Trophoblast cell (in vitro differentiated cells and primary cell): ENCODE data around the gene NPSR1.

Experiments
- DNase-seq, 2 donors: peaks; one replicate each; pipeline ENCODE4 v3.0.0-alpha.2; 2016
- H2AFZ ChIP-seq: 2 replicates; pipeline ENCODE4 v1.6.1; 2013; ENCODE audit warnings: low read length, moderate library complexity, mild to moderate bottlenecking; ENCODE audit not compliant: insufficient read depth, poor library complexity
- H2AK5ac ChIP-seq: 2 replicates; pipeline ENCODE4 v1.6.1; 2013; ENCODE audit warnings: mild to moderate bottlenecking, low read length
- H2BK120ac ChIP-seq: 2 replicates; pipeline ENCODE4 v1.6.1; 2013; ENCODE audit warnings: low read length, mild to moderate bottlenecking, moderate library complexity; ENCODE audit not compliant: insufficient read depth, poor library complexity
- H2BK12ac ChIP-seq: 2 replicates; pipeline ENCODE4 v1.6.1; 2013; ENCODE audit warnings: mild to moderate bottlenecking, low read length, moderate library complexity
- H2BK5ac ChIP-seq: 2 replicates; pipeline ENCODE4 v1.6.1; 2013; ENCODE audit warnings: low read length, low read depth, moderate library complexity, mild to moderate bottlenecking; ENCODE audit not compliant: poor library complexity
- H3K14ac ChIP-seq: 2 replicates; pipeline ENCODE4 v1.6.1; 2013; ENCODE audit warnings: mild to moderate bottlenecking, low read length
- H3K18ac ChIP-seq: 2 replicates; pipeline ENCODE4 v1.6.1; 2013; ENCODE audit warnings: mild to moderate bottlenecking, low read length
- H3K23ac ChIP-seq: 2 replicates; pipeline ENCODE4 v1.6.1; 2013; ENCODE audit warnings: low read length
- H3K27ac ChIP-seq: 2 replicates; pipeline ENCODE4 v1.5.1; 2013; ENCODE audit warnings: low read depth, mild to moderate bottlenecking, inconsistent platforms, low read length, moderate library complexity
- H3K27me3 ChIP-seq: 2 replicates; pipeline ENCODE4 v1.6.1; 2013; ENCODE audit warnings: inconsistent platforms, mild to moderate bottlenecking, low read length, moderate library complexity; ENCODE audit not compliant: insufficient read depth
- H3K36me3 ChIP-seq, 2 experiments: 1 replicate in 1 of 2; 2 replicates in 1 of 2; pipeline ENCODE4 v1.6.1; 2013; ENCODE audit warnings: low read length in 2 of 2, mild to moderate bottlenecking in 2 of 2, moderate library complexity in 1 of 2; ENCODE audit not compliant: insufficient read depth in 2 of 2, control insufficient read depth in 1 of 2
- H3K4ac ChIP-seq: 2 replicates; pipeline ENCODE4 v1.6.1; 2013; ENCODE audit warnings: low read depth, mild to moderate bottlenecking, low read length, moderate library complexity
- H3K4me1 ChIP-seq, 2 experiments: 1 replicate in 1 of 2; 2 replicates in 1 of 2; pipeline ENCODE4 v1.6.1; 2013; ENCODE audit warnings: low read length in 2 of 2, mild to moderate bottlenecking in 2 of 2, moderate library complexity in 1 of 2; ENCODE audit not compliant: insufficient read depth in 2 of 2, control insufficient read depth in 1 of 2
- H3K4me2 ChIP-seq: 2 replicates; pipeline ENCODE4 v1.6.1; 2013; ENCODE audit warnings: inconsistent platforms, mild to moderate bottlenecking, low read length, moderate library complexity
- H3K4me3 ChIP-seq: 2 replicates; pipeline ENCODE4 v1.5.1; 2013; ENCODE audit warnings: mild to moderate bottlenecking, low read depth, low read length, inconsistent platforms
- H3K79me1 ChIP-seq: one replicate; pipeline ENCODE4 v1.6.1; 2013; ENCODE audit warnings: low read length
- H3K79me2 ChIP-seq: 2 replicates; pipeline ENCODE4 v1.6.1; 2013; ENCODE audit warnings: low read length, mild to moderate bottlenecking; ENCODE audit not compliant: control insufficient read depth, insufficient read depth, poor library complexity
- H3K9ac ChIP-seq: 2 replicates; pipeline ENCODE4 v1.6.1; 2013; ENCODE audit warnings: mild to moderate bottlenecking, low read length
- H3K9me3 ChIP-seq: 2 replicates; pipeline ENCODE4 v1.6.1; 2013; ENCODE audit warnings: low read depth, mild to moderate bottlenecking, control low read depth, inconsistent platforms, low read length; ENCODE audit not compliant: insufficient read depth
- H4K12ac ChIP-seq: 2 replicates; pipeline ENCODE4 v1.6.1; 2013; ENCODE audit warnings: low read depth, mild to moderate bottlenecking, low read length, moderate library complexity
- H4K8ac ChIP-seq: 2 replicates; pipeline ENCODE4 v1.6.1; 2013; ENCODE audit warnings: low read depth, mild to moderate bottlenecking, low read length, moderate library complexity
- H4K91ac ChIP-seq: one replicate; pipeline ENCODE4 v1.6.1; 2013; ENCODE audit warnings: low read depth, mild to moderate bottlenecking, low read length, moderate library complexity
- WGBS: extraction: QIAGEN DNeasy Blood & Tissue Kit; methylation state at CpG from one replicate; pipeline ENCODE4 v1.1.7; 2013; ENCODE audit warnings: missing lambda C conversion rate; ENCODE audit not compliant: insufficient read length, insufficient coverage; ENCODE audit errors: extremely low coverage; 5-methylcytosine and 5-hydroxymethylcytosine counted together

NPSR1 gene

GRCh38 chr7:34844936-34845665 is 187.1 kb downstream of the NPSR1 start:
- H2AK5ac ChIP-seq = no peak overlapping the region
- no peak overlapping the region for H2BK12ac ChIP-seq
- H3K27ac ChIP-seq = no peak overlapping the region
- no peak overlapping the region for H3K14ac ChIP-seq
- no peak overlapping the region for H4K8ac ChIP-seq
- no peak overlapping the region for H3K18ac ChIP-seq
- no peak overlapping the region for H4K12ac ChIP-seq
- no peak overlapping the region for H2BK120ac ChIP-seq
- no peak overlapping the region for H2AFZ ChIP-seq
- no peak overlapping the region for H3K4ac ChIP-seq
- H3K79me2 ChIP-seq = no peaks in the 10 kb centered on the region
- H2BK5ac ChIP-seq = no peak overlapping the region
- H3K9me3 ChIP-seq = no peaks in the 10 kb centered on the region
- H3K4me1 ChIP-seq = peaks cover 5 to 15% of the 10 kb centered on the region in 2 experiments
- H3K4me3 ChIP-seq = no peak overlapping the region
- no peak overlapping the region for H3K9ac ChIP-seq
- H3K79me1 ChIP-seq = no peaks in the 10 kb centered on the region
- peak; percentile 14 to 38 for DNase-seq
- no peak overlapping the region for H4K91ac ChIP-seq
- no peak overlapping the region for H3K23ac ChIP-seq
- WGBS = no CpG with 5 or more reads among the region's 5 CpGs
- no peaks in the 10 kb centered on the region for H3K36me3 ChIP-seq
- H3K4me2 ChIP-seq = no peak overlapping the region
- H3K27me3 ChIP-seq = no peaks in the 10 kb centered on the region

DNA sequence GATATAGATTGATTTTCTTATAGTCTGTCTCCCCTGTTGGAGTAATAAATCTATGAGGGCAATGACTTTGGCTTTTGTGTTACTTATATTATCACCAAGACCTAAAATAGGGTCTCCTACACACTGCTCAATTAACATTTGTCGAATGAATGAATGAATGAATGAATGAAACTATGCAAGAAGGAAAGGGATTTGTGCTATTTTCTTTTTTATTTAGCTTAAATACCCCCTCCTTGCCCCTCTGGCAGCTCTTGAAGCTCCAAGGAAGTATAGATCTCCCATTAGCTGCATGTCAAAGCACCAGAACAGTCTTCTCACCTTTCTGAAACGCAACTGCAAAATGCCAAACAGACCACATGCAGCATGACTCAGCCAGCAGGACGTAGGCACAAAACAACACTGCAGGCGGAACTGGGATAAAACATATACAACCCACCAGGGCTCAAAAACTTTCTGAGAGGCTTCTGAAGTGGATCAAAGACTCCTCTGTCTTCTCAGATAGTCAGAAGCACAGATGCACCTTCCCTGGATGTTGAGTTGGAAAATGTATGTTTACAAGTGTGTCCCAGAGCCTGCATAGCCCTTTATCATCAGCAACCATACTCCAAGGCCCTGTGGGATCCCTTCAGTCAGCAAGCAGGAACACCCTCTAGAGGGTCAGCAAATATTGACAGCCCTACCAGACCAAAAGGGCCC is 187.8 kb downstream of the NPSR1 start:
- no peak overlapping the region for H3K4me3 ChIP-seq
- H4K8ac ChIP-seq = no peak overlapping the region
- no peak overlapping the region for H4K91ac ChIP-seq
- no peak overlapping the region for H2BK5ac ChIP-seq
- no peak overlapping the region for H3K27ac ChIP-seq
- no CpG with 5 or more reads among the region's 4 CpGs for WGBS
- H3K4me1 ChIP-seq = peaks cover 0 to 9% of the 10 kb centered on the region in 2 experiments
- H3K9ac ChIP-seq = no peak overlapping the region
- H3K23ac ChIP-seq = no peak overlapping the region
- no peak overlapping the region for H2BK12ac ChIP-seq
- H2BK120ac ChIP-seq = no peak overlapping the region
- no peaks in the 10 kb centered on the region for H3K9me3 ChIP-seq
- H3K4me2 ChIP-seq = no peak overlapping the region
- no peak overlapping the region for H3K4ac ChIP-seq
- H3K79me1 ChIP-seq = no peaks in the 10 kb centered on the region
- no peak overlapping the region for H2AK5ac ChIP-seq
- no peak overlapping the region for H3K14ac ChIP-seq
- DNase-seq = peak in 1 of 2 donors; percentile 22
- H3K27me3 ChIP-seq = no peaks in the 10 kb centered on the region
- H3K18ac ChIP-seq = no peak overlapping the region
- H2AFZ ChIP-seq = no peak overlapping the region
- H3K79me2 ChIP-seq = no peaks in the 10 kb centered on the region
- H4K12ac ChIP-seq = no peak overlapping the region
- H3K36me3 ChIP-seq = no peaks in the 10 kb centered on the region

- H4K8ac ChIP-seq = no peak overlapping the region
- no peak overlapping the region for H2BK12ac ChIP-seq
- H3K4me3 ChIP-seq = no peak overlapping the region
- H3K4me2 ChIP-seq = no peak overlapping the region
- H2BK5ac ChIP-seq = no peak overlapping the region
- WGBS = 100% methylated on average over 1 of the region's 5 CpGs
- H3K18ac ChIP-seq = no peak overlapping the region
- H2AK5ac ChIP-seq = no peak overlapping the region
- no peaks in the 10 kb centered on the region for H3K36me3 ChIP-seq
- no peak overlapping the region for H3K4ac ChIP-seq
- H3K4me1 ChIP-seq = peaks cover 0 to 11% of the 10 kb centered on the region in 2 experiments
- H3K27me3 ChIP-seq = no peaks in the 10 kb centered on the region
- no peaks in the 10 kb centered on the region for H3K79me1 ChIP-seq
- H3K14ac ChIP-seq = no peak overlapping the region
- no peak overlapping the region for H2BK120ac ChIP-seq
- H3K79me2 ChIP-seq = no peaks in the 10 kb centered on the region
- H4K12ac ChIP-seq = no peak overlapping the region
- no peaks in the 10 kb centered on the region for H3K9me3 ChIP-seq
- no peak for DNase-seq
- no peak overlapping the region for H3K27ac ChIP-seq
- H3K23ac ChIP-seq = no peak overlapping the region
- no peak overlapping the region for H4K91ac ChIP-seq
- no peak overlapping the region for H3K9ac ChIP-seq
- no peak overlapping the region for H2AFZ ChIP-seq
Observed at GRCh38 chr7:34846976-34847375, 189.0 kb downstream of the NPSR1 start.

- H3K4me2 ChIP-seq = no peak overlapping the region
- no peak overlapping the region for H2AK5ac ChIP-seq
- H2BK12ac ChIP-seq = no peak overlapping the region
- H3K4me3 ChIP-seq = no peak overlapping the region
- no peaks in the 10 kb centered on the region for H3K79me2 ChIP-seq
- no peak overlapping the region for H3K14ac ChIP-seq
- no peak overlapping the region for H2BK5ac ChIP-seq
- no peaks in the 10 kb centered on the region for H3K79me1 ChIP-seq
- H4K8ac ChIP-seq = no peak overlapping the region
- H4K91ac ChIP-seq = no peak overlapping the region
- no peak overlapping the region for H3K18ac ChIP-seq
- no peak overlapping the region for H4K12ac ChIP-seq
- H2AFZ ChIP-seq = no peak overlapping the region
- WGBS = no CpG with 5 or more reads among the region's 1 CpG
- no peak for DNase-seq
- no peaks in the 10 kb centered on the region for H3K27me3 ChIP-seq
- no peaks in the 10 kb centered on the region for H3K9me3 ChIP-seq
- H3K4ac ChIP-seq = no peak overlapping the region
- no peak overlapping the region for H3K27ac ChIP-seq
- H3K9ac ChIP-seq = no peak overlapping the region
- H2BK120ac ChIP-seq = no peak overlapping the region
- H3K36me3 ChIP-seq = no peaks in the 10 kb centered on the region
- H3K4me1 ChIP-seq = peaks cover 0 to 13% of the 10 kb centered on the region in 2 experiments
- H3K23ac ChIP-seq = no peak overlapping the region
Observed at GRCh38 chr7:34848670-34849069, 190.7 kb downstream of the NPSR1 start.
